ENCODE results near the gene GPR155.

GRCh38 chr2:174461221-174461620 is 25.6 kb downstream of the GPR155 start:
- TF ChIP-seq, protein P1, sequence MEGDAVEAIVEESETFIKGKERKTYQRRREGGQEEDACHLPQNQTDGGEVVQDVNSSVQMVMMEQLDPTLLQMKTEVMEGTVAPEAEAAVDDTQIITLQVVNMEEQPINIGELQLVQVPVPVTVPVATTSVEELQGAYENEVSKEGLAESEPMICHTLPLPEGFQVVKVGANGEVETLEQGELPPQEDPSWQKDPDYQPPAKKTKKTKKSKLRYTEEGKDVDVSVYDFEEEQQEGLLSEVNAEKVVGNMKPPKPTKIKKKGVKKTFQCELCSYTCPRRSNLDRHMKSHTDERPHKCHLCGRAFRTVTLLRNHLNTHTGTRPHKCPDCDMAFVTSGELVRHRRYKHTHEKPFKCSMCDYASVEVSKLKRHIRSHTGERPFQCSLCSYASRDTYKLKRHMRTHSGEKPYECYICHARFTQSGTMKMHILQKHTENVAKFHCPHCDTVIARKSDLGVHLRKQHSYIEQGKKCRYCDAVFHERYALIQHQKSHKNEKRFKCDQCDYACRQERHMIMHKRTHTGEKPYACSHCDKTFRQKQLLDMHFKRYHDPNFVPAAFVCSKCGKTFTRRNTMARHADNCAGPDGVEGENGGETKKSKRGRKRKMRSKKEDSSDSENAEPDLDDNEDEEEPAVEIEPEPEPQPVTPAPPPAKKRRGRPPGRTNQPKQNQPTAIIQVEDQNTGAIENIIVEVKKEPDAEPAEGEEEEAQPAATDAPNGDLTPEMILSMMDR (IDR thresholded peaks at IDR 0.05), result no peak
- no peak for TF ChIP-seq POLR2A (IDR thresholded peaks at IDR 0.05)
- TF ChIP-seq POLR2AphosphoS5 (IDR thresholded peaks at IDR 0.05), result no peak
- TF ChIP-seq EP300 (IDR thresholded peaks at IDR 0.05), result no peak

Measured in suprapubic skin (tissue), 4 donors.